Immature natural killer cell (primary cell): Measurements from ENCODE around the gene TEF. TPM values are rescaled to one million over a fixed set of nuclear protein-coding genes. Genes with fewer than 3 reads are reported as not detected.
"Not testable (repeated sequence)": the region's sequence is repeated elsewhere in the genome, so short reads cannot be mapped to it uniquely, and the experiment has no call there.

Experiments used
- DNase-seq, 3 donors: peaks; one replicate each; pipeline ENCODE4 v3.0.0; 2022; ENCODE audit warnings: mixed read lengths in 1 of 3
- H3K27ac Mint-ChIP-seq, 6 donors: one replicate each; pipeline ENCODE4 v1.8.0; 2020; ENCODE audit warnings: mixed read lengths in 6 of 6, mild to moderate bottlenecking in 5 of 6, inconsistent platforms in 4 of 6, moderate library complexity in 3 of 6
- H3K27me3 Mint-ChIP-seq, 3 donors: one replicate each; pipeline ENCODE4 v1.8.0; 2020 to 2021; ENCODE audit warnings: low read depth in 3 of 3, mild to moderate bottlenecking in 3 of 3, mixed read lengths in 3 of 3, moderate library complexity in 3 of 3, inconsistent platforms in 1 of 3
- H3K36me3 Mint-ChIP-seq, 3 donors: one replicate each; pipeline ENCODE4 v1.8.0; 2020; ENCODE audit warnings: mixed read lengths in 3 of 3, inconsistent platforms in 2 of 3, mild to moderate bottlenecking in 2 of 3
- H3K4me1 Mint-ChIP-seq, 2 donors: one replicate each; pipeline ENCODE4 v1.8.0; 2020; ENCODE audit warnings: inconsistent platforms in 2 of 2, mild to moderate bottlenecking in 2 of 2, mixed read lengths in 2 of 2, moderate library complexity in 1 of 2
- H3K4me3 Mint-ChIP-seq, 5 donors: one replicate each; pipeline ENCODE4 v1.8.0; 2020; ENCODE audit warnings: mild to moderate bottlenecking in 5 of 5, mixed read lengths in 5 of 5, inconsistent platforms in 3 of 5, moderate library complexity in 3 of 5
- H3K9me3 Mint-ChIP-seq, 6 donors: one replicate each; pipeline ENCODE4 v1.8.0; 2020; ENCODE audit warnings: mild to moderate bottlenecking in 6 of 6, mixed read lengths in 6 of 6, inconsistent platforms in 4 of 6, moderate library complexity in 3 of 6
- polyA plus RNA-seq, 3 donors: library from polyadenylated mRNA; unstranded; fragments of 300-500 nt; fragmentation: Illumina TruSeq; gene quantifications; one replicate each; pipeline ENCODE4 v1.2.3, GENCODE V29; 2021

Gene TEF
- polyA plus RNA-seq, 3 donors from 2014 or later, result 1.4 to 3.8 (median 1.8) TPM

DNA sequence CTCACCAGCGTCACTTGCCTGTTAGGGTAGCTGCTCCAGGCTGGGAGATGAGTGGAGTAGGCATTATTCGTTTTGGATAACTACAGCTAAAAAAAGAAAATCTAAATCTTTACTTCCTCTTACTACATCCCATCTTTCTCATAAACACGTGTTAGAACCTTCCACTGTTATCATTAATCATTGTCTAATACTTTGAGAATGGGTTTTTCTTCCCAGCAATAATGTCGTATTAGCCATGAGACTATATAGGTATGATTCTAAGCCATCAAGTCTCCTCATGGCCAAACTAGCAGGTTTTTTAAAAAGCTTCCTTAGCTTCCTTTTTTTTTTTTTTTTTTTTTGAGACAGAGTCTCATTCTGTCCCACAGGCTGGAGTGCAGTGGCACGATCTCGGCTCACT lies 3.9 kb upstream of the TEF start:
- Mint-ChIP-seq H3K27me3 (peaks cover 6 to 8% (median 7%) of the 10 kb centered on the region in 3 donors), H3K4me1 (peaks cover 8 to 13% of the 10 kb centered on the region in 2 donors), H3K4me3 (no peak overlapping the region), H3K36me3 (no peaks in the 10 kb centered on the region), H3K9me3 (no peaks in the 10 kb centered on the region), H3K27ac (no peak overlapping the region)
- DNase-seq, result no peak

DNA sequence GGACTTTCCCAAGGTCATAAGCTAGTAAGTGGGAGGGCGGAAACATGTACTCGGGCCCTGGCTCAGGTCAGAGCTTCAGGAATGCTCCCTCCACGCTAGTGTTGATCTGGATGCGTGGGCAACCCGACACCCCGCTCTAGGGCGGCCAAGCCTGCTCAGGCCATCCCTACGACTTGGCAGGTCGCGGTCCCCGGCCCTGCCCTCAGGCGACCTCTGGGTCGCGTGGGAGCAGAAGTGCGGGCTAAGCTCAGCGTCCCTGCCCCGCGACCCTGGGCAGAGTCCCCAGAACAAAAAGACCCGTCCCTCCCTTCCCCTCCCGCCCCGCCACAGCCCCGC lies 781 bp upstream of the TEF start:
- H3K4me1 Mint-ChIP-seq, result peaks cover 15 to 18% of the 10 kb centered on the region in 2 donors
- H3K9me3 Mint-ChIP-seq, result no peaks in the 10 kb centered on the region
- DNase-seq, result no peak
- peak overlapping the region; percentile 66 to 97 (median 90) for H3K27ac Mint-ChIP-seq
- no peaks in the 10 kb centered on the region for H3K36me3 Mint-ChIP-seq
- peaks cover 5 to 8% (median 8%) of the 10 kb centered on the region in 3 donors for H3K27me3 Mint-ChIP-seq
- H3K4me3 Mint-ChIP-seq, result peak overlapping the region; percentile 69 to 94 (median 92)

DNA sequence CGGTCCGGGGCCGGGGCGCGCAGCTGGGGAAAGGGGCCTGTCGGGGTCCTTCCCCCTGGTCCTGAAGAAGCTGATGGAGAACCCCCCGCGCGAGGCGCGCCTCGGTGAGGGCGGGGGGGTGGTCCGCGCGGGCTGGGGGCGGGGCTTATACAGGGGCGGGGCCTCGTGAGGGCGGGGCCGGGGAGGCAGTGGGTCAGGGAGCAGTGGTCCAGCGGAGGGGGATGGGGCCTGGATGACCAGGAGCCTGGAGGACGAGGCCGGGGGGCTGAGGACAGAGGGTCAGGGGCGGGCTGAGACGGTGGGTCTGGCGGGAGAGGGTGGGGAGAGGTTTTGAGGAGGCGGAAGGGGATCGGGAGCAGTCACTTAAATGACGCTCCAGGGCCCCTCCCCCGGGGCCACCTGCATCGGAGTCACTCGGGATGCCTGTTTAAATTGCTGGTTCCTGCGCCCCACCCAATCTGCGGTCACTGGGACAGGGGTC lies 396 bp downstream of the TEF start:
- Mint-ChIP-seq H3K4me3 (peak overlapping the region; percentile 84 to 92 (median 89)), H3K4me1 (peaks cover 15 to 18% of the 10 kb centered on the region in 2 donors), H3K9me3 (no peaks in the 10 kb centered on the region), H3K36me3 (no peaks in the 10 kb centered on the region), H3K27ac (peak overlapping the region; percentile 68 to 89 (median 85)), H3K27me3 (peaks cover 5 to 8% (median 8%) of the 10 kb centered on the region in 3 donors)
- DNase-seq, result no peak

GRCh38 chr22:41382610-41383009 lies 868 bp downstream of the TEF start:
- Mint-ChIP-seq H3K27ac (peak overlapping the region; percentile 68 to 89 (median 85)), H3K4me1 (peaks cover 15 to 18% of the 10 kb centered on the region in 2 donors), H3K36me3 (no peaks in the 10 kb centered on the region), H3K4me3 (peak overlapping the region; percentile 84 to 92 (median 89)), H3K27me3 (peaks cover 5 to 8% (median 8%) of the 10 kb centered on the region in 3 donors), H3K9me3 (no peaks in the 10 kb centered on the region)
- DNase-seq, result no peak

- H3K4me3 Mint-ChIP-seq, result peak overlapping the region; percentile 71 to 92 (median 89)
- peaks cover 15 to 18% of the 10 kb centered on the region in 2 donors for H3K4me1 Mint-ChIP-seq
- peak overlapping the region in 3 of 6 donors; percentile 53 to 73 (median 66) for H3K27ac Mint-ChIP-seq
- H3K9me3 Mint-ChIP-seq, result no peaks in the 10 kb centered on the region
- no peak for DNase-seq
- no peaks in the 10 kb centered on the region for H3K36me3 Mint-ChIP-seq
- H3K27me3 Mint-ChIP-seq, result peaks cover 5 to 8% (median 8%) of the 10 kb centered on the region in 3 donors
Observed at GRCh38 chr22:41383085-41383484, 1.3 kb downstream of the TEF start.

DNA sequence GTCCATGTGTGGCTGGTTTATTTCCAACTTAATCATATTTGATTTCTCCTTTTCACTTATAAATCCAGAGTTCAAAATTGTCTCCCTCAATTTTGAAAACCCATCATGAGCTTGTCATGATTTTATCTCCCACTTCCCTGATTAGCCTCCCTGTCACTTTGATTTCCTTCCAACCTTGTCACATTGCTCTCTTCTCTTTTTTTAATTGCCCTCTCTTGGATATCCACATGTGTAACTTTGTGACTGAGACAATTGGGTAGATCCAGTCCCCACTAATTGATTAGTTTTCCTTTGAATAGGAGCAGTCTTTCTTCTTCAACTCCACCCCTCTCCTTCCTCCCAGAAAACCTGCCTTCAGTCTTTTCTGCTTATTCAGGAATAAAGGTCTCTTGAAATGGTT lies 2.4 kb downstream of the TEF start:
- Mint-ChIP-seq H3K36me3 (peaks cover 3% of the 10 kb centered on the region in 3 donors), H3K9me3 (no peaks in the 10 kb centered on the region), H3K4me1 (peaks cover 15 to 18% of the 10 kb centered on the region in 2 donors), H3K27me3 (peaks cover 5 to 8% (median 8%) of the 10 kb centered on the region in 3 donors), H3K27ac (no peak overlapping the region), H3K4me3 (peak overlapping the region in 3 of 5 donors; percentile 3 to 46 (median 12))
- no peak for DNase-seq

- DNase-seq, result no peak
- Mint-ChIP-seq H3K27me3 (peaks cover 0 to 2% (median 0%) of the 10 kb centered on the region in 3 donors), H3K27ac (no peak overlapping the region), H3K9me3 (no peaks in the 10 kb centered on the region), H3K36me3 (peaks cover 8 to 11% (median 10%) of the 10 kb centered on the region in 3 donors), H3K4me1 (peaks cover 8 to 9% of the 10 kb centered on the region in 2 donors), H3K4me3 (no peak overlapping the region)
Observed at GRCh38 chr22:41387341-41387740, 5.6 kb downstream of the TEF start.

DNA sequence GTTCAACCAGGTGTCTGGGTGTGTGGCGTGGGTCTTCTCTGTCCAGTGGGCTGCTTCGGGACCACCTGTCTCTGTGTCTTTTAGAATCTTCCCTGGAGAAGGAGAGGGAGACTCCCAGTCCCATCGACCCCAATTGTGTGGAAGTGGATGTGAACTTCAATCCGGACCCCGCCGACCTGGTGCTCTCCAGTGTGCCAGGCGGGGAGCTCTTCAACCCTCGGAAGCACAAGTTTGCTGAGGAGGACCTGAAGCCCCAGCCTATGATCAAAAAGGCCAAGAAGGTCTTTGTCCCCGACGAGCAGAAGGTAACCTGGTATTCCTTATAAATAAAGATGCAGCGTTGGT lies 12.2 kb downstream of the TEF start:
- peaks cover 5 to 21% (median 10%) of the 10 kb centered on the region in 3 donors for H3K36me3 Mint-ChIP-seq
- H3K27me3 Mint-ChIP-seq, result no peaks in the 10 kb centered on the region
- H3K4me1 Mint-ChIP-seq, result no peaks in the 10 kb centered on the region
- no peak overlapping the region for H3K4me3 Mint-ChIP-seq
- no peak for DNase-seq
- no peak overlapping the region for H3K27ac Mint-ChIP-seq
- no peaks in the 10 kb centered on the region for H3K9me3 Mint-ChIP-seq

DNA sequence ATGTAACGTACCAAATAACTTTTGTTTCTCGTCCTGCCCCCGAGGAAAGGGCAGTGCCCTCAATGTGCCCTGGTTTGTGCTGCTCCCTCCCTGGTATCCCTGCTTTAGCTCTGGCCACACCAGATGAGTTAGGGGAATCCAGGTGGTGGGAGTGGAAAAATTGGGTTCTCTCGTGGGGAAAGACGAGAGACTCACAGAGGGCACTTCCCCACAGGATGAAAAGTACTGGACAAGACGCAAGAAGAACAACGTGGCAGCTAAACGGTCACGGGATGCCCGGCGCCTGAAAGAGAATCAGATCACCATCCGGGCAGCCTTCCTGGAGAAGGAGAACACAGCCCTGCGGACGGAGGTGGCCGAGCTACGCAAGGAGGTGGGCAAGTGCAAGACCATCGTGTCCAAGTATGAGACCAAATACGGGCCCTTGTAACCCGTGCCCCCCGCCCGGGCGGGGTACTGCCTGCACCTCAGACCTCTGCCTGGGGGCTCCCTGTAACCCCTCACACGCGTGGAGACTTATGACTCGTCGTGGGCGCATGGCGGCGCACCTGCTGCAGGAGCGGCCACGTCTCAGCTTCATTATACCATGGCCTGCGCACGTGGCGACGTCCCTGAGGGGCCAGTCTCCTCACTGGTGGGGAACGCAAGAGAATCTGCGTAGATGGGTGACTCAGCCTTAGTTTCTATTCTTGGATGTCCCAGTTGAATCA lies 13.9 kb downstream of the TEF start:
- H3K9me3 Mint-ChIP-seq, result no peaks in the 10 kb centered on the region
- no peaks in the 10 kb centered on the region for H3K4me1 Mint-ChIP-seq
- peaks cover 4 to 16% (median 6%) of the 10 kb centered on the region in 3 donors for H3K36me3 Mint-ChIP-seq
- no peak for DNase-seq
- no peak overlapping the region for H3K4me3 Mint-ChIP-seq
- H3K27ac Mint-ChIP-seq, result no peak overlapping the region
- H3K27me3 Mint-ChIP-seq, result no peaks in the 10 kb centered on the region

- no peaks in the 10 kb centered on the region for H3K9me3 Mint-ChIP-seq
- H3K27me3 Mint-ChIP-seq, result no peaks in the 10 kb centered on the region
- DNase-seq, result no peak
- H3K4me3 Mint-ChIP-seq, result no peak overlapping the region
- H3K27ac Mint-ChIP-seq, result no peak overlapping the region
- H3K4me1 Mint-ChIP-seq, result no peaks in the 10 kb centered on the region
- peaks cover 0 to 13% (median 3%) of the 10 kb centered on the region in 3 donors for H3K36me3 Mint-ChIP-seq
Observed at GRCh38 chr22:41397143-41397811, 15.5 kb downstream of the TEF start.

DNA sequence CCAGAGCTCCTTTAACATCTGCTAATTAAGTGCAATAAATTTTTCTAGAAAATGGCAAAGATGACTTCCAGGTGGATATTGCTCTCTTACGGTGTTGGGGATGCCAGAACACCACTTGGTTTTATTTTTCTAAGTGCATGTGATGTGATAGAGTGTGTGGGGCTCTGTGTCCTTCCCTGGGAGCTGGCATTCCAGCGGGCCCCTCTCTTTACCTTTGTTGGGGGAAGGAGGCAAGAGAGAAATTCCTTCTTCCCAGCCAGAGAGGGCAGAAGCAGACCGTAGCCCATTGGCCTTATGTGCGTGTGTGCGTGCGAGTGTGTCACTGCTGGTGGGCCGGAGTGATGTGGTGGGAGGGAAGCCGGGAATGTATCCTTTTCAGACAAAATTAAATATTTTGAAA lies 17.2 kb downstream of the TEF start:
- Mint-ChIP-seq H3K4me3 (no peak overlapping the region), H3K27ac (no peak overlapping the region), H3K36me3 (peaks cover 0 to 13% (median 3%) of the 10 kb centered on the region in 3 donors), H3K9me3 (no peaks in the 10 kb centered on the region), H3K4me1 (peaks cover 4 to 5% of the 10 kb centered on the region in 2 donors), H3K27me3 (peaks cover 0 to 2% (median 1%) of the 10 kb centered on the region in 3 donors)
- no peak for DNase-seq

DNA sequence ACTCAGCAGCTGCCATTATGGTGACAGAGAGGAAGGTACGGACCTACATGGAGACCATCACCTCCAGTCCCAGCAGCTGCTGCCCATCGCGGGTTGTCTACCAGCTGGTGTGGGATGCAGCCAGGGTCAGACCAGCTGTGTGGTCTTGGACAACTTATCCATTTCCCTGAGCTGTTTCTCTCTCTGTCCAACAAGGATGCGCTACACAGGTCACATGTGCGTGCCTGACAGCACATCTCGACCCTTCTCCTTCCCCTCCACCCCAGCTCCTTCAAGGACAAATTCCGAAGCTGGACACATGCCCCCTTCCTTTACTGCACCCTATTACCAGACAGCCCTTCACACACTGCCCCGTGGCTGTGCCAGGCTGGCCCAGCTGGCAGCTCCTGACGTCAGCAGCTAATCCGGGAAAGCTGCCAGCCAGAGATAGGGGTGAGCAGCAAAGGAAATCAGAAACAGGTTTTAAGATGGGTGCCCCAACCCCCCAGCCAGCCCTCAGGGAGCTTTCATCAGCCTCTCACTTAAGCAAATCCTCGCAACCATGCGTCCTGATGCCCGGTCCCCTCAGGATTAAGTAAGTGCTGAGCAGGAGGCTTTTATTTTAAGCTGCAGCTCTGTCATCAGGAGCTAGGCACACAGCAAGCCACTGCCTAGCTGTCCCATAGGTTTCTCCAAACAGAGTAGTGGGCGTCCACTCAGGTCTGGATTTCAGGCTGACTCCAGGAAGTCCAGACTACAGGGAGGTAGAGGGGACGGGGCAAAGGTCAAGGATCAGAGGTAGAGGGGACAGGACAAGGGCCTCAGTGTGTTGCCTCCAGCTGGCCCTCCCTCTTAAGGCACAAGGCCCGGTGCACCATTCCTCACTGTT lies 20.3 kb downstream of the TEF start:
- Mint-ChIP-seq H3K36me3 (peaks cover 0 to 7% (median 0%) of the 10 kb centered on the region in 3 donors), H3K27ac (no peak overlapping the region), H3K4me3 (no peak overlapping the region), H3K27me3 (peaks cover 0 to 2% (median 1%) of the 10 kb centered on the region in 3 donors), H3K9me3 (no peaks in the 10 kb centered on the region), H3K4me1 (peaks cover 4 to 5% of the 10 kb centered on the region in 2 donors)
- no peak for DNase-seq

GRCh38 chr22:41402851-41403250 lies 21.1 kb downstream of the TEF start:
- not testable (repeated sequence) for H3K36me3 Mint-ChIP-seq, H3K4me3 Mint-ChIP-seq, H3K9me3 Mint-ChIP-seq, DNase-seq, H3K27me3 Mint-ChIP-seq, H3K4me1 Mint-ChIP-seq, H3K27ac Mint-ChIP-seq
